ENCODE measurements around the gene SMURF1. TPM values are rescaled to one million over a fixed set of nuclear protein-coding genes. Genes with fewer than 3 reads are reported as not detected.

The SMURF1 gene
- total RNA-seq, 1 donor from 2014 or later, result 24.5 TPM

DNA sequence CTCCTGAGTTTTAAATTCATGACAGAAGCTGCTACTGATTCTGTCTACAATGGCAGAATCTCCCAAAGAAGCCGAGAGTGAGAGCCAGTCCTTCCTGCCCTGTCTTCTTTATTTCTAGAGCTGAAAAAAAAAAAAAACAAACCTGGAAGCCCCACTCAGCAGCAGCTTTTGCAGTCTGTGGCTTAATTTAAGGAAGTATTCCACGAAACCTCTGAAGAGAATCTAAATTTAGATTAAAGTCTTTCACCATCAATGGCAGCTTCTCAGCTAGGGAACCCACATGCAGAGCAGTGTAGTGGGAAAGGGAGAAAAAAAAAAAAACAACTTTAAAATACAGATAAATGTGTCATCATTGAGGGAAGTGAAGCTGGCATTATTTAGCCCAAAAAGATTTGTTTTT is 23.4 kb downstream of the SMURF1 start:
- H3K36me3 Mint-ChIP-seq (ENCODE audit: low read depth), result peaks cover 29% of the 10 kb centered on the region
- DNase-seq (ENCODE audit: low read depth, low spot score), result no peak
- no peak overlapping the region for H3K4me3 Mint-ChIP-seq
- peaks cover 14% of the 10 kb centered on the region for H3K9me3 Mint-ChIP-seq
- no peak overlapping the region for H3K27ac Mint-ChIP-seq (ENCODE audit: unreplicated experiment)
- H3K4me1 Mint-ChIP-seq, result peaks cover 13% of the 10 kb centered on the region
- TF ChIP-seq, protein P1, sequence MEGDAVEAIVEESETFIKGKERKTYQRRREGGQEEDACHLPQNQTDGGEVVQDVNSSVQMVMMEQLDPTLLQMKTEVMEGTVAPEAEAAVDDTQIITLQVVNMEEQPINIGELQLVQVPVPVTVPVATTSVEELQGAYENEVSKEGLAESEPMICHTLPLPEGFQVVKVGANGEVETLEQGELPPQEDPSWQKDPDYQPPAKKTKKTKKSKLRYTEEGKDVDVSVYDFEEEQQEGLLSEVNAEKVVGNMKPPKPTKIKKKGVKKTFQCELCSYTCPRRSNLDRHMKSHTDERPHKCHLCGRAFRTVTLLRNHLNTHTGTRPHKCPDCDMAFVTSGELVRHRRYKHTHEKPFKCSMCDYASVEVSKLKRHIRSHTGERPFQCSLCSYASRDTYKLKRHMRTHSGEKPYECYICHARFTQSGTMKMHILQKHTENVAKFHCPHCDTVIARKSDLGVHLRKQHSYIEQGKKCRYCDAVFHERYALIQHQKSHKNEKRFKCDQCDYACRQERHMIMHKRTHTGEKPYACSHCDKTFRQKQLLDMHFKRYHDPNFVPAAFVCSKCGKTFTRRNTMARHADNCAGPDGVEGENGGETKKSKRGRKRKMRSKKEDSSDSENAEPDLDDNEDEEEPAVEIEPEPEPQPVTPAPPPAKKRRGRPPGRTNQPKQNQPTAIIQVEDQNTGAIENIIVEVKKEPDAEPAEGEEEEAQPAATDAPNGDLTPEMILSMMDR (conservative IDR thresholded peaks at IDR 0.05), result no peak
- H3K27me3 Mint-ChIP-seq (ENCODE audit: low read depth), result no peaks in the 10 kb centered on the region

DNA sequence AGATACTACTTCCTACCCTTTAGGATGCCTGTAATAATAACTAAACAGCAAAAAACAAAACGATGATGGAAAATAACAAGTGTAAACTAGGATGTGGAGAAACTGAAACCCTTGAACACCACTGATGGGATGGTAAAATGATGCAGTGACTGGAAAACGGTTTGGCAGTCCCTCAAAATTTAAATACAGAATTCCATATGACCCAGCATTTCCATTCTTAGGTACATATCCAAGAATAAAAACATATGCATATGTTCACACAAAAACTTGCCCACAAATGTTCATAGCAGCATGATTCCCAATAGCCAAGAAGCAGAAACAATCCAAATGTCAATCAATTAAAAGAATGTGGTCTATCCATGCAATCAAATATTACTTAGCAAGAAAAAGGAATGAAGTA is 25.8 kb downstream of the SMURF1 start:
- peaks cover 39% of the 10 kb centered on the region for H3K36me3 Mint-ChIP-seq (ENCODE audit: low read depth)

DNA sequence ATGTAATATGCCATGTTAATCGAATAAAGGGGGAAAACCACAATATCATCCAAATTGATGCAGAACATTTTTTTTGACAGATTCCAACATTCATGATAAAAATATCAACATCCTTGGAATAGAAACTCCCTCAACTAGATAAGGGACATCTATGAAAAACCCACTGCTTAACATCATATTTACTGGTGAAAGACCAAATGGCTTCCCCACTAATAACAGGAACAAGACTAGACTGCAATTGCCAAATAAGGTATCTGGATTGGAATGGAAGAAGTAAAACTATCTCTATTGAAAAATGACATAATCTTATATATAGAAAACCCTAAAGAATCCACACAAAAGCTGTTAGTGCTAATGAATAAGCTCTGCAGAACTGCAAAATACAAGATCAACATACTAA is 27.8 kb downstream of the SMURF1 start:
- TF ChIP-seq, protein P1 (conservative IDR thresholded peaks at IDR 0.05), result no peak
- Mint-ChIP-seq H3K36me3 (ENCODE audit: low read depth) (peaks cover 48% of the 10 kb centered on the region), H3K4me1 (peaks cover 19% of the 10 kb centered on the region), H3K27ac (ENCODE audit: unreplicated experiment) (no peak overlapping the region), H3K4me3 (no peak overlapping the region), H3K9me3 (peaks cover 22% of the 10 kb centered on the region), H3K27me3 (ENCODE audit: low read depth) (no peaks in the 10 kb centered on the region)
- no peak for DNase-seq (ENCODE audit: low read depth, low spot score)

More for the DNA sequence above, 25.8 kb downstream of the SMURF1 start:
- Mint-ChIP-seq H3K27ac (ENCODE audit: unreplicated experiment) (no peak overlapping the region), H3K4me1 (peaks cover 13% of the 10 kb centered on the region), H3K9me3 (peaks cover 20% of the 10 kb centered on the region), H3K27me3 (ENCODE audit: low read depth) (no peaks in the 10 kb centered on the region), H3K4me3 (no peak overlapping the region)
- no peak for DNase-seq (ENCODE audit: low read depth, low spot score)
- TF ChIP-seq, protein P1 (conservative IDR thresholded peaks at IDR 0.05), result no peak

DNA sequence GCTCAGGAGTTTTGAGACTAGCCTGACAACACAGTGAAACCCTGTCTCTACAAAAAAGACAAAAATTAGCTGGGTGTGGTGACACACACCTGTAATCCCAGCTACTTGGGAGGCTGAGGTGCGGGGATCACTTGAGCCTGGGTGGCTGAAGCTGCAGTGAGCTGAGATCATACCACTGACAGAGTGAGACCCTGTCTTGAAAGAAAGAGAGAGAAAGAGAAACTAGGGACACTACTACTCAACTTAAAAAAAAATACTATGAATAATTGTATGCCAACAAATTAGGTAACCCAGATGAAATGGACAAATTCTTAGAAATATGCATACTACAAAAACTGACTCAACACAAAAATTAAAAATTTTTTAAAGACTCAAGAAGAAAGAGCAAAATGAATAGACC is 28.5 kb downstream of the SMURF1 start:
- TF ChIP-seq, protein P1 (conservative IDR thresholded peaks at IDR 0.05), result no peak
- DNase-seq (ENCODE audit: low read depth, low spot score), result no peak
- H3K36me3 Mint-ChIP-seq (ENCODE audit: low read depth), result peaks cover 48% of the 10 kb centered on the region
- H3K27ac Mint-ChIP-seq (ENCODE audit: unreplicated experiment), result no peak overlapping the region
- H3K4me3 Mint-ChIP-seq, result no peak overlapping the region
- H3K27me3 Mint-ChIP-seq (ENCODE audit: low read depth), result no peaks in the 10 kb centered on the region
- peaks cover 22% of the 10 kb centered on the region for H3K9me3 Mint-ChIP-seq
- peaks cover 18% of the 10 kb centered on the region for H3K4me1 Mint-ChIP-seq

DNA sequence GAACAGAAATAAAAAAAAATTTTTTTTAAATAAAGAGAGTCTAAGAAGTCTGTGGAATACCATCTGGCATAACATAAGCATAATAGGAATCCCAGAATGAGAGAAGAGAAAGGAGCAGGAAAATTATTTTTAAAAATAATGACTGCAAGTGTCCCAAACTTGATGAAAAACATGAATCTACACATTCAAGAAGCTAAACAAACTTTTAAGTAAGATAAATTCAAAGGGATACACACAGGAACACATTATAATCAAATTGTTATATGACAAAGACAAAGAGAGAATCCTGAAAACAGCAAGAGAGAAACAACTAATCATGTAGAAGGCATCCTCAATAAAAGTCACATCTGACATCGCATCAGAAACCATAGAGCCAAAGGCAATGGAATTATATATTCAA is 30.9 kb downstream of the SMURF1 start:
- DNase-seq (ENCODE audit: low read depth, low spot score), result no peak
- Mint-ChIP-seq H3K36me3 (ENCODE audit: low read depth) (peaks cover 34% of the 10 kb centered on the region), H3K27ac (ENCODE audit: unreplicated experiment) (no peak overlapping the region), H3K9me3 (peaks cover 14% of the 10 kb centered on the region), H3K27me3 (ENCODE audit: low read depth) (no peaks in the 10 kb centered on the region), H3K4me1 (peaks cover 37% of the 10 kb centered on the region), H3K4me3 (no peak overlapping the region)
- TF ChIP-seq, protein P1 (conservative IDR thresholded peaks at IDR 0.05), result no peak

DNA sequence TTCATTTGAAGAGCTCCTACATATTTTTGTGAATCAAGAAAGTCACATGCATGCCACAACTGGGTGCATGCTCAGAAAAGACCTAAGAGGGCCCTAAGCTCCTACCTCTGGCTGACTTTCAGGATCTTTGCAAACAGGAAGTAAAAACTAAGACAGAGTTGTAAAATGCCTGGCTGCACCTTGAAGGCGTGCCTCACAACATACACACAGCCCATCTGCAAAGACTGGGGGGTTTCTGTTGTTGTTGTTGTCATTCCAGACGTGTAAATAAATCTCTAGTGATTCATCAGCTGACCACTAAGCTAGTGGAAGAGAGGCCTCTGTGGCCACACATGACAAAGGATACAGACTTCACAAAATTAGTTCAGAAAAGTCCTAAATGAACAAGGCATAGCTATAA is 31.8 kb downstream of the SMURF1 start:
- Mint-ChIP-seq H3K4me1 (peaks cover 45% of the 10 kb centered on the region), H3K27me3 (ENCODE audit: low read depth) (no peaks in the 10 kb centered on the region), H3K27ac (ENCODE audit: unreplicated experiment) (peak overlapping the region; percentile 24), H3K9me3 (peaks cover 11% of the 10 kb centered on the region), H3K36me3 (ENCODE audit: low read depth) (peaks cover 32% of the 10 kb centered on the region), H3K4me3 (no peak overlapping the region)
- TF ChIP-seq, protein P1 (conservative IDR thresholded peaks at IDR 0.05), result no peak
- no peak for DNase-seq (ENCODE audit: low read depth, low spot score)

All from neural crest cell (in vitro differentiated cells).